ENCODE measurements around the gene MICU1.
"Not testable (repeated sequence)": the region's sequence is repeated elsewhere in the genome, so short reads cannot be mapped to it uniquely, and the experiment has no call there.

Gene MICU1

GRCh38 chr10:72407471-72407870, 218.4 kb downstream of the MICU1 start:
- TF ChIP-seq CTCF (IDR thresholded peaks at IDR 0.05; ENCODE audit: borderline replicate concordance, insufficient read depth, low read depth, low read length), result no peak
- no peak overlapping the region for H3K4me3 ChIP-seq (ENCODE audit: low read depth, low read length)

- not testable (repeated sequence) for H3K4me3 ChIP-seq (ENCODE audit: low read depth, low read length)
Measured at GRCh38 chr10:72395581-72395980, 230.3 kb downstream of the MICU1 start.

- no peak overlapping the region for H3K4me3 ChIP-seq (ENCODE audit: low read depth, low read length)
- TF ChIP-seq CTCF (IDR thresholded peaks at IDR 0.05; ENCODE audit: borderline replicate concordance, insufficient read depth, low read depth, low read length), result no peak
Measured at GRCh38 chr10:72392571-72392970, 233.3 kb downstream of the MICU1 start.

- no peak for TF ChIP-seq CTCF (IDR thresholded peaks at IDR 0.05; ENCODE audit: borderline replicate concordance, insufficient read depth, low read depth, low read length)
- no peak overlapping the region for H3K4me3 ChIP-seq (ENCODE audit: low read depth, low read length)
Measured at GRCh38 chr10:72390764-72391163, 235.1 kb downstream of the MICU1 start.

- no peak overlapping the region for H3K4me3 ChIP-seq (ENCODE audit: low read depth, low read length)
- no peak for TF ChIP-seq CTCF (IDR thresholded peaks at IDR 0.05; ENCODE audit: borderline replicate concordance, insufficient read depth, low read depth, low read length)
Measured at GRCh38 chr10:72389716-72390115, 236.2 kb downstream of the MICU1 start.

- TF ChIP-seq CTCF (IDR thresholded peaks at IDR 0.05; ENCODE audit: borderline replicate concordance, insufficient read depth, low read depth, low read length), result no peak
- no peak overlapping the region for H3K4me3 ChIP-seq (ENCODE audit: low read depth, low read length)
Measured at GRCh38 chr10:72389014-72389413, 236.9 kb downstream of the MICU1 start.

- no peak overlapping the region for H3K4me3 ChIP-seq (ENCODE audit: low read depth, low read length)
- no peak for TF ChIP-seq CTCF (IDR thresholded peaks at IDR 0.05; ENCODE audit: borderline replicate concordance, insufficient read depth, low read depth, low read length)
Measured at GRCh38 chr10:72388062-72388461, 237.8 kb downstream of the MICU1 start.
